ENCODE data around the gene MFAP3. TPM values are rescaled to one million over a fixed set of nuclear protein-coding genes. Genes with fewer than 3 reads are reported as not detected.

Gene MFAP3
- total and polyA plus RNA-seq, 2 of the 13 experiments (the other 11 are each of a cell fraction or from before 2014, with no cell fraction given) = 12.1 to 28.3 TPM

DNA sequence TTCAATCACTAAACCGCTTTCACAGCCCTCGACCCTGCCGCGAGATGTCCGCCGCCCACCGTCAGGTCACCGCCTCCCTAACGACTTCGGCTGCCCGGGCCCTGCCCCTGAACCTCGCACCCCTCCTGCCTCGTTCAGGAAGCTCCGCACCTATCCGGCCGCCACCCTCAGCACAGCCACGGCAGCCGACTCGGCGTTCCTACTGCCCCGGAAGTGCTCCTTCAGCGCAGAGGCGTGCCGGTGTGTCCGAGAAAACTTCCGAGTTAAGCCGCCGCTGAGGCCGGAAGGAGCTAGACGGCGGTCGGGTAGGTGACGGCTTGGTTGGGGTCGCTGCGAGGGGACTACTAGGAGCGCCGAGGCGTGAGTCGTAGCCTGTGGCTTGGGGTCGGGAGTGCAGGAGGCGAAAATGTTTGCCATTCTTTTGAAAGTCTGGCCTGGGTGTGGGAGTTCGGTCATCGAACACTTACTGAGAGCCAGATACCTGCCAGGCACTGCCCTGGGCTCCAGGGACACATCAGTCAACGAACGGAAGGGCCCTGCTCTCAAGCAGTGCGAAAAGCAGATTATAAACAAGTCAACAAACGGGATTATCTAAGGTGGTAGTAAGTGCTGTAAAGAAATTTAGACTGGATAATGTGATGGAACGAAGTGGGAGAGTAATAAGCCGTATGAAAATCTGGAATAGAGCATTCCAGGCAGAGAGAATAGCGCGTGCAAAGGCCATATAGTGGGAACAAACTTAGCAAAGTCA lies at the start of gene MFAP3, which contains the start of gene FAM114A2 (continued):
- TF ChIP-seq, protein P1, sequence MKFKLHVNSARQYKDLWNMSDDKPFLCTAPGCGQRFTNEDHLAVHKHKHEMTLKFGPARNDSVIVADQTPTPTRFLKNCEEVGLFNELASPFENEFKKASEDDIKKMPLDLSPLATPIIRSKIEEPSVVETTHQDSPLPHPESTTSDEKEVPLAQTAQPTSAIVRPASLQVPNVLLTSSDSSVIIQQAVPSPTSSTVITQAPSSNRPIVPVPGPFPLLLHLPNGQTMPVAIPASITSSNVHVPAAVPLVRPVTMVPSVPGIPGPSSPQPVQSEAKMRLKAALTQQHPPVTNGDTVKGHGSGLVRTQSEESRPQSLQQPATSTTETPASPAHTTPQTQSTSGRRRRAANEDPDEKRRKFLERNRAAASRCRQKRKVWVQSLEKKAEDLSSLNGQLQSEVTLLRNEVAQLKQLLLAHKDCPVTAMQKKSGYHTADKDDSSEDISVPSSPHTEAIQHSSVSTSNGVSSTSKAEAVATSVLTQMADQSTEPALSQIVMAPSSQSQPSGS (CRISPR knock-in tag; IDR thresholded peaks at IDR 0.05) = peak; percentile 83
- no peak for TF ChIP-seq PHF5A (CRISPR knock-in tag; IDR thresholded peaks at IDR 0.05; ENCODE audit: low read depth, unreplicated experiment)
- peak; percentile 82; the same call in 1 of the 2 replicates for TF ChIP-seq ZNF552 (CRISPR knock-in tag; IDR thresholded peaks at IDR 0.05; ENCODE audit: borderline replicate concordance)
- TF ChIP-seq, protein P2, sequence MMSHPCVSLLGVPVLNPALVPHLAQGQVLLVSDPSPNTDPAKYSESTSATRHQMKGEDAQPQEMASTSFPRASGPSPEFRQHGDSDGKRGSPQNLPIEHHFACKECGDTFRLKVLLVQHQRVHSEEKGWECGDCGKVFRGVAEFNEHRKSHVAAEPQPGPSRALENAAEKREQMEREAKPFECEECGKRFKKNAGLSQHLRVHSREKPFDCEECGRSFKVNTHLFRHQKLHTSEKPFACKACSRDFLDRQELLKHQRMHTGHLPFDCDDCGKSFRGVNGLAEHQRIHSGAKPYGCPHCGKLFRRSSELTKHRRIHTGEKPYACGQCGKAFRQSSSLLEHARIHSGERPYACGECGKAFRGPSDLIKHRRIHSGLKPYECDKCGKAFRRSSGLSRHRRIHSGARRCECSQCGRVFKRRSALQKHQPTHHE (CRISPR knock-in tag; IDR thresholded peaks at IDR 0.05; ENCODE audit: borderline replicate concordance) = peak; percentile 89; the same call in 1 of the 2 replicates
- TF ChIP-seq, protein P3, sequence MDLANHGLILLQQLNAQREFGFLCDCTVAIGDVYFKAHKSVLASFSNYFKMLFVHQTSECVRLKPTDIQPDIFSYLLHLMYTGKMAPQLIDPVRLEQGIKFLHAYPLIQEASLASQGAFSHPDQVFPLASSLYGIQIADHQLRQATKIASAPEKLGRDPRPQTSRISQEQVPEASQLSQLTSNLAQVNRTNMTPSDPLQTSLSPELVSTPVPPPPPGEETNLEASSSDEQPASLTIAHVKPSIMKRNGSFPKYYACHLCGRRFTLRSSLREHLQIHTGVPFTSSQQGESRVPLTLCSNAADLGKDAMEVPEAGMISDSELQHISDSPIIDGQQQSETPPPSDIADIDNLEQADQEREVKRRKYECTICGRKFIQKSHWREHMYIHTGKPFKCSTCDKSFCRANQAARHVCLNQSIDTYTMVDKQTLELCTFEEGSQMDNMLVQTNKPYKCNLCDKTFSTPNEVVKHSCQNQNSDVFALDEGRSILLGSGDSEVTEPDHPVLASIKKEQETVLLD (CRISPR knock-in tag; IDR thresholded peaks at IDR 0.05; ENCODE audit: low read depth) = peak; percentile 80
- peak; percentile 73; the same call in 1 of the 2 replicates for TF ChIP-seq RXRA (CRISPR knock-in tag; IDR thresholded peaks at IDR 0.05)
- peak; percentile 85 for TF ChIP-seq ZSCAN25 (CRISPR knock-in tag; IDR thresholded peaks at IDR 0.05)
- TF ChIP-seq, protein P4, sequence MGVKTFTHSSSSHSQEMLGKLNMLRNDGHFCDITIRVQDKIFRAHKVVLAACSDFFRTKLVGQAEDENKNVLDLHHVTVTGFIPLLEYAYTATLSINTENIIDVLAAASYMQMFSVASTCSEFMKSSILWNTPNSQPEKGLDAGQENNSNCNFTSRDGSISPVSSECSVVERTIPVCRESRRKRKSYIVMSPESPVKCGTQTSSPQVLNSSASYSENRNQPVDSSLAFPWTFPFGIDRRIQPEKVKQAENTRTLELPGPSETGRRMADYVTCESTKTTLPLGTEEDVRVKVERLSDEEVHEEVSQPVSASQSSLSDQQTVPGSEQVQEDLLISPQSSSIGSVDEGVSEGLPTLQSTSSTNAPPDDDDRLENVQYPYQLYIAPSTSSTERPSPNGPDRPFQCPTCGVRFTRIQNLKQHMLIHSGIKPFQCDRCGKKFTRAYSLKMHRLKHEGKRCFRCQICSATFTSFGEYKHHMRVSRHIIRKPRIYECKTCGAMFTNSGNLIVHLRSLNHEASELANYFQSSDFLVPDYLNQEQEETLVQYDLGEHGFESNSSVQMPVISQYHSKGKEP (CRISPR knock-in tag; IDR thresholded peaks at IDR 0.05) = peak; percentile 78; the same call in 1 of the 2 replicates
- TF ChIP-seq, protein P5, sequence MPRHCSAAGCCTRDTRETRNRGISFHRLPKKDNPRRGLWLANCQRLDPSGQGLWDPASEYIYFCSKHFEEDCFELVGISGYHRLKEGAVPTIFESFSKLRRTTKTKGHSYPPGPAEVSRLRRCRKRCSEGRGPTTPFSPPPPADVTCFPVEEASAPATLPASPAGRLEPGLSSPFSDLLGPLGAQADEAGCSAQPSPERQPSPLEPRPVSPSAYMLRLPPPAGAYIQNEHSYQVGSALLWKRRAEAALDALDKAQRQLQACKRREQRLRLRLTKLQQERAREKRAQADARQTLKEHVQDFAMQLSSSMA (CRISPR knock-in tag; IDR thresholded peaks at IDR 0.05) = 0 out of 2 replicates have a peak, but pooled peaks have one; percentile 82
- TF ChIP-seq, protein P6, sequence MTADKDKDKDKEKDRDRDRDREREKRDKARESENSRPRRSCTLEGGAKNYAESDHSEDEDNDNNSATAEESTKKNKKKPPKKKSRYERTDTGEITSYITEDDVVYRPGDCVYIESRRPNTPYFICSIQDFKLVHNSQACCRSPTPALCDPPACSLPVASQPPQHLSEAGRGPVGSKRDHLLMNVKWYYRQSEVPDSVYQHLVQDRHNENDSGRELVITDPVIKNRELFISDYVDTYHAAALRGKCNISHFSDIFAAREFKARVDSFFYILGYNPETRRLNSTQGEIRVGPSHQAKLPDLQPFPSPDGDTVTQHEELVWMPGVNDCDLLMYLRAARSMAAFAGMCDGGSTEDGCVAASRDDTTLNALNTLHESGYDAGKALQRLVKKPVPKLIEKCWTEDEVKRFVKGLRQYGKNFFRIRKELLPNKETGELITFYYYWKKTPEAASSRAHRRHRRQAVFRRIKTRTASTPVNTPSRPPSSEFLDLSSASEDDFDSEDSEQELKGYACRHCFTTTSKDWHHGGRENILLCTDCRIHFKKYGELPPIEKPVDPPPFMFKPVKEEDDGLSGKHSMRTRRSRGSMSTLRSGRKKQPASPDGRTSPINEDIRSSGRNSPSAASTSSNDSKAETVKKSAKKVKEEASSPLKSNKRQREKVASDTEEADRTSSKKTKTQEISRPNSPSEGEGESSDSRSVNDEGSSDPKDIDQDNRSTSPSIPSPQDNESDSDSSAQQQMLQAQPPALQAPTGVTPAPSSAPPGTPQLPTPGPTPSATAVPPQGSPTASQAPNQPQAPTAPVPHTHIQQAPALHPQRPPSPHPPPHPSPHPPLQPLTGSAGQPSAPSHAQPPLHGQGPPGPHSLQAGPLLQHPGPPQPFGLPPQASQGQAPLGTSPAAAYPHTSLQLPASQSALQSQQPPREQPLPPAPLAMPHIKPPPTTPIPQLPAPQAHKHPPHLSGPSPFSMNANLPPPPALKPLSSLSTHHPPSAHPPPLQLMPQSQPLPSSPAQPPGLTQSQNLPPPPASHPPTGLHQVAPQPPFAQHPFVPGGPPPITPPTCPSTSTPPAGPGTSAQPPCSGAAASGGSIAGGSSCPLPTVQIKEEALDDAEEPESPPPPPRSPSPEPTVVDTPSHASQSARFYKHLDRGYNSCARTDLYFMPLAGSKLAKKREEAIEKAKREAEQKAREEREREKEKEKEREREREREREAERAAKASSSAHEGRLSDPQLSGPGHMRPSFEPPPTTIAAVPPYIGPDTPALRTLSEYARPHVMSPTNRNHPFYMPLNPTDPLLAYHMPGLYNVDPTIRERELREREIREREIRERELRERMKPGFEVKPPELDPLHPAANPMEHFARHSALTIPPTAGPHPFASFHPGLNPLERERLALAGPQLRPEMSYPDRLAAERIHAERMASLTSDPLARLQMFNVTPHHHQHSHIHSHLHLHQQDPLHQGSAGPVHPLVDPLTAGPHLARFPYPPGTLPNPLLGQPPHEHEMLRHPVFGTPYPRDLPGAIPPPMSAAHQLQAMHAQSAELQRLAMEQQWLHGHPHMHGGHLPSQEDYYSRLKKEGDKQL (CRISPR knock-in tag; IDR thresholded peaks at IDR 0.05; ENCODE audit: low read depth) = no peak
- TF ChIP-seq FOXA3 (CRISPR knock-in tag; IDR thresholded peaks at IDR 0.05) = peak; percentile 60
